Measurements from ENCODE around the gene NELL1. TPM values are rescaled to one million over a fixed set of nuclear protein-coding genes. Genes with fewer than 3 reads are reported as not detected.

Gene NELL1
- total and polyA plus RNA-seq, 2 experiments from 2014 or later = 1.6 TPM; not detected in 1

GRCh38 chr11:21072558-21072957 lies 403.2 kb downstream of the NELL1 start:
- DNase-seq (ENCODE audit: low spot score) = no peak
- no peak for ATAC-seq
- H3K36me3 ChIP-seq (ENCODE audit: insufficient read depth) = no peaks in the 10 kb centered on the region
- H4K20me1 ChIP-seq (replicated peaks; ENCODE audit: insufficient read depth) = no peaks in the 10 kb centered on the region
- Mint-ChIP-seq H3K27me3 (ENCODE audit: insufficient read depth, low read depth, poor library complexity) (no peaks in the 10 kb centered on the region), H3K9me3 (no peaks in the 10 kb centered on the region), H3K4me1 (peaks cover 13% of the 10 kb centered on the region), H3K4me3 (no peak overlapping the region), H3K36me3 (ENCODE audit: low read depth) (no peaks in the 10 kb centered on the region), H3K27ac (no peak overlapping the region)
- H3K9me2 ChIP-seq (ENCODE audit: insufficient read depth) = peaks cover 3% of the 10 kb centered on the region; the same call in 1 of the 2 replicates
- peaks cover 7% of the 10 kb centered on the region; the same call in 1 of the 2 replicates for H3K4me1 ChIP-seq (ENCODE audit: insufficient read depth)
- no peaks in the 10 kb centered on the region for H3K79me2 ChIP-seq (replicated peaks; ENCODE audit: insufficient read depth)
- H3F3A ChIP-seq (replicated peaks; ENCODE audit: low read depth) = no peaks in the 10 kb centered on the region
- H3K27ac ChIP-seq (ENCODE audit: low read depth) = no peak overlapping the region
- no peak for TF ChIP-seq POLR2AphosphoS5 (IDR thresholded peaks at IDR 0.05; ENCODE audit: low read depth)
- TF ChIP-seq ZNF114 (CRISPR knock-in tag; IDR thresholded peaks at IDR 0.05) = no peak
- TF ChIP-seq ETS1 (IDR thresholded peaks at IDR 0.05) = no peak
- no peak for TF ChIP-seq CREB1 (CRISPR knock-in tag; IDR thresholded peaks at IDR 0.05; ENCODE audit: low read depth)
- TF ChIP-seq NANOG (IDR thresholded peaks at IDR 0.05; ENCODE audit: borderline replicate concordance) = no peak
- TF ChIP-seq CTCF (conservative IDR thresholded peaks at IDR 0.05; ENCODE audit: low read depth in 2 of 2) = no peak
- no peak for TF ChIP-seq ZNF331 (CRISPR knock-in tag; IDR thresholded peaks at IDR 0.05; ENCODE audit: low read depth)
- TF ChIP-seq EZH2 (IDR thresholded peaks at IDR 0.05; ENCODE audit: low read depth, unreplicated experiment) = no peak
- no peak for TF ChIP-seq EZH2phosphoT487 (IDR thresholded peaks at IDR 0.05; ENCODE audit: unreplicated experiment)
- TF ChIP-seq JUNB (IDR thresholded peaks at IDR 0.05; ENCODE audit: unreplicated experiment) = no peak
- TF ChIP-seq REST (IDR thresholded peaks at IDR 0.05; ENCODE audit: unreplicated experiment) = no peak
- TF ChIP-seq STAT1 (IDR thresholded peaks at IDR 0.05; ENCODE audit: unreplicated experiment) = no peak
- no peak for TF ChIP-seq ZNF462 (CRISPR knock-in tag; IDR thresholded peaks at IDR 0.05)
- no peaks in the 10 kb centered on the region for H3K27me3 ChIP-seq (ENCODE audit: insufficient read depth)
- no peak overlapping the region for H2AFZ ChIP-seq
- H3K4me3 ChIP-seq = no peak overlapping the region
- no peak overlapping the region for H3K4me2 ChIP-seq

Data from GM23338 (cell line).